NCI-H1048 (cell line): ENCODE measurements around the gene MDH2.
"Not testable (repeated sequence)": the region's sequence is repeated elsewhere in the genome, so short reads cannot be mapped to it uniquely, and the experiment has no call there.

Source experiments
- DNase-seq: peaks from one replicate; lab custom pipeline; 2025; lab: John Stamatoyannopoulos, UW

The MDH2 gene

DNA sequence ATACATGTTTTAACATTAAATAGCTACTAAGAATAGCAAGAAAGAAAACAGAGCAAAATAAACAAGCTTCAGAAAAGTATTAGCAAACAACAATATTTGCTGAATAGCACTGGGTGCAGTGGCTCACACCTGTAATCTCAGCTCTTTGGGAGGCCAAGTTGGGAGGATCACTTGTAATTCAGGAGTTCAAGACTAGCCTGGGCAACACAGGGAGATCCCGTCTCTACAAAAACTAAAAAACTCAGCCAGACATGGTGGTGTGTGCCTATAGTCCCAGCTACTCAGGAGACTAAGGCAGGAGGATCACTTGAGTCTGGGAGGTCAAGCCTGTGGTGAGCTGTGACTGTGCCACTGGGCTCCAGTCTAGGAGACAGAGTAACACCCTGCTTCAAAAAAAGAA is 66.8 kb downstream of the MDH2 start:
- DNase-seq = not testable (repeated sequence)
